GM12878 (cell line): Measurements from ENCODE around the gene IQGAP1.

Experiments
- CTCF ChIP-seq, 3 experiments: IDR thresholded peaks in 2 of 3; conservative IDR thresholded peaks in 1 of 3; 2 replicates each; pipeline ENCODE4 v1.5.1; 2011; ENCODE audit warnings: low read depth in 3 of 3, low read length in 3 of 3, mild to moderate bottlenecking in 3 of 3, control low read depth in 2 of 3, moderate library complexity in 2 of 3, inconsistent platforms in 1 of 3, mixed read lengths in 1 of 3; ENCODE audit not compliant: control insufficient read depth in 2 of 3, insufficient read depth in 1 of 3; ENCODE audit errors: extremely low read depth in 1 of 3
- EZH2 ChIP-seq: IDR thresholded peaks from 2 replicates; pipeline ENCODE4 v1.6.1; 2012; ENCODE audit warnings: low read depth, mild to moderate bottlenecking, control low read depth, inconsistent platforms, low read length, borderline replicate concordance; ENCODE audit not compliant: control insufficient read depth
- POLR2AphosphoS2 ChIP-seq: IDR thresholded peaks from 2 replicates; pipeline ENCODE4 v1.6.1; 2011; ENCODE audit warnings: low read depth, mild to moderate bottlenecking, low read length, improper control_type of control experiment, moderate library complexity

GRCh38 chr15:90460142-90460824, 72.2 kb downstream of the IQGAP1 start:
- TF ChIP-seq CTCF (IDR thresholded peaks at IDR 0.05 in 2 of 3, conservative IDR thresholded peaks at IDR 0.05 in 1 of 3; ENCODE audit: control insufficient read depth in 2 of 3, extremely low read depth in 1 of 3, insufficient read depth in 1 of 3, low read depth in 3 of 3, low read length in 3 of 3) (no peak), EZH2 (no peak), POLR2AphosphoS2 (no peak)
